Measurements from ENCODE around the gene KSR1. TPM values are rescaled to one million over a fixed set of nuclear protein-coding genes. Genes with fewer than 3 reads are reported as not detected.
"Not testable (repeated sequence)": the region's sequence is repeated elsewhere in the genome, so short reads cannot be mapped to it uniquely, and the experiment has no call there.

The KSR1 gene
- total RNA-seq, 4 donors from 2014 or later: 10.0 to 15.2 (median 13.9) TPM

- no peaks in the 10 kb centered on the region for H3K27me3 ChIP-seq
- TF ChIP-seq POLR2A (IDR thresholded peaks at IDR 0.05) (no peak), EP300 (IDR thresholded peaks at IDR 0.05) (no peak), POLR2AphosphoS5 (IDR thresholded peaks at IDR 0.05) (no peak), CTCF (IDR thresholded peaks at IDR 0.05) (no peak)
- 76 to 100% methylated on average over 1 to 4 of the region's 4 CpGs for WGBS, 2 donors (ENCODE audit: low coverage in 1 of 2)
Measured at GRCh38 chr17:27640790-27641189, 184.5 kb downstream of the KSR1 start.

GRCh38 chr17:27644586-27644985, 188.3 kb downstream of the KSR1 start:
- Histone ChIP-seq H3K36me3 (peaks cover 0 to 10% of the 10 kb centered on the region in 2 donors), H3K27me3 (no peaks in the 10 kb centered on the region), H3K4me1 (no peaks in the 10 kb centered on the region), H3K27ac (no peak overlapping the region), H3K4me3 (no peak overlapping the region), H3K9me3 (no peaks in the 10 kb centered on the region)
- ATAC-seq: peak; percentile 68
- 78% methylated on average over 7 of the region's 9 CpGs; no CpG with 5 or more reads in 1 of the 2 donors for WGBS, 2 donors (ENCODE audit: low coverage in 1 of 2)
- no peak for TF ChIP-seq CTCF (IDR thresholded peaks at IDR 0.05)
- no peak for TF ChIP-seq POLR2A (IDR thresholded peaks at IDR 0.05)
- TF ChIP-seq POLR2AphosphoS5 (IDR thresholded peaks at IDR 0.05): no peak
- TF ChIP-seq EP300 (IDR thresholded peaks at IDR 0.05): no peak

More at GRCh38 chr17:27640790-27641189, 184.5 kb downstream of the KSR1 start:
- H3K36me3 ChIP-seq: peaks cover 0 to 21% of the 10 kb centered on the region in 2 donors
- no peaks in the 10 kb centered on the region for H3K9me3 ChIP-seq
- H3K4me1 ChIP-seq: no peaks in the 10 kb centered on the region
- no peak for ATAC-seq
- no peak overlapping the region for H3K4me3 ChIP-seq
- H3K27ac ChIP-seq: no peak overlapping the region

- H3K4me1 ChIP-seq, H3K36me3 ChIP-seq, ATAC-seq, H3K27ac ChIP-seq, H3K4me3 ChIP-seq, H3K9me3 ChIP-seq, H3K27me3 ChIP-seq: not testable (repeated sequence)
- WGBS, 2 donors (ENCODE audit: low coverage in 1 of 2): no CpG with 5 or more reads among the region's 10 CpGs
Measured at GRCh38 chr17:27645621-27646020, 189.4 kb downstream of the KSR1 start.

DNA sequence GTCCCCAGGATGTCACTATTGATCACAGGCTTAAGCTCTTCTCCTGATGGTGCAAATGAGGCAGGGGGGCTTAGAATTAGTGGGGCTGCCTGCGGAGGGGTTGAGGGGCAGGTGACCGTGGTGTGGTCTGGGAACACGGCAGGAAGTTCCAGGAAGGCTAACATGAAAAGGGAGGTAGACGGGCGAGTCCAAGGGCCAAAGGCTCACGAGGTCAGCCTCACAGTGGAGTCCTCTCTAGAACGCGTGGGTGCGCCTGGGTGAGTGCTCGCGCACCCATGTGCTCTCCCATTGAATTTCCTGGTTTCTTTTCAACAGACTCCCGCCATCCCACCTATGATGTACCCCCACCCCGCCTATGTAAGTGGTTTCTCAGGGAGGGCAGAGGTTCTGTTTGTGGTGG, 190.0 kb downstream of the KSR1 start:
- H3K27ac ChIP-seq: no peak overlapping the region
- 85 to 88% methylated on average over 5 to 6 of the region's 13 CpGs for WGBS, 2 donors (ENCODE audit: low coverage in 1 of 2)
- H3K9me3 ChIP-seq: no peaks in the 10 kb centered on the region
- no peaks in the 10 kb centered on the region for H3K4me1 ChIP-seq
- ATAC-seq: no peak
- no peaks in the 10 kb centered on the region for H3K36me3 ChIP-seq
- H3K4me3 ChIP-seq: no peak overlapping the region
- TF ChIP-seq CTCF (IDR thresholded peaks at IDR 0.05): no peak
- H3K27me3 ChIP-seq: peaks cover 6% of the 10 kb centered on the region

- Histone ChIP-seq H3K27ac (no peak overlapping the region), H3K27me3 (peaks cover 6% of the 10 kb centered on the region), H3K9me3 (no peaks in the 10 kb centered on the region), H3K4me1 (no peaks in the 10 kb centered on the region), H3K4me3 (no peak overlapping the region), H3K36me3 (no peaks in the 10 kb centered on the region)
- no peak for ATAC-seq
- TF ChIP-seq POLR2A (IDR thresholded peaks at IDR 0.05): no peak
- no peak for TF ChIP-seq POLR2AphosphoS5 (IDR thresholded peaks at IDR 0.05)
- no peak for TF ChIP-seq EP300 (IDR thresholded peaks at IDR 0.05)
- no peak for TF ChIP-seq CTCF (IDR thresholded peaks at IDR 0.05)
- WGBS, 2 donors (ENCODE audit: low coverage in 1 of 2): 69 to 71% methylated on average over 4 to 9 of the region's 9 CpGs
Measured at GRCh38 chr17:27647765-27648164, 191.5 kb downstream of the KSR1 start.

DNA sequence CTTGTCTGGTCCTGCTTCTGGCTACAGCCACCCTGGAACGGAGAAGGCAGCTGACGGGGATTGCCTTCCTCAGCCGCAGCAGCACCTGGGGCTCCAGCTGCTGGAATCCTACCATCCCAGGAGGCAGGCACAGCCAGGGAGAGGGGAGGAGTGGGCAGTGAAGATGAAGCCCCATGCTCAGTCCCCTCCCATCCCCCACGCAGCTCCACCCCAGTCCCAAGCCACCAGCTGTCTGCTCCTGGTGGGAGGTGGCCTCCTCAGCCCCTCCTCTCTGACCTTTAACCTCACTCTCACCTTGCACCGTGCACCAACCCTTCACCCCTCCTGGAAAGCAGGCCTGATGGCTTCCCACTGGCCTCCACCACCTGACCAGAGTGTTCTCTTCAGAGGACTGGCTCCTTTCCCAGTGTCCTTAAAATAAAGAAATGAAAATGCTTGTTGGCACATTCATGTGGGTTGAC, 192.9 kb downstream of the KSR1 start:
- H3K27me3 ChIP-seq, ATAC-seq, H3K9me3 ChIP-seq, H3K4me1 ChIP-seq, H3K4me3 ChIP-seq, H3K36me3 ChIP-seq, H3K27ac ChIP-seq: not testable (repeated sequence)
- WGBS, 2 donors (ENCODE audit: low coverage in 1 of 2): 56% methylated on average over 3 of the region's 5 CpGs; no CpG with 5 or more reads in 1 of the 2 donors
